HG02840 (cell line): Measurements from ENCODE around the gene GLIS2.
A peak's percentile ranks its signal among the peaks of the same experiment; 100 is the strongest.

Experiments used
- ATAC-seq: cut with Tn5 transposase; IDR thresholded peaks from one replicate; pipeline ENCODE4 v1.9.1; 2021; ENCODE audit warnings: mild to moderate bottlenecking, moderate library complexity, moderate number of reproducible peaks; ENCODE audit not compliant: unreplicated experiment, low FRiP score

GLIS2 gene

GRCh38 chr16:4347765-4348509 lies 32.1 kb downstream of the GLIS2 start:
- no peak for ATAC-seq

DNA sequence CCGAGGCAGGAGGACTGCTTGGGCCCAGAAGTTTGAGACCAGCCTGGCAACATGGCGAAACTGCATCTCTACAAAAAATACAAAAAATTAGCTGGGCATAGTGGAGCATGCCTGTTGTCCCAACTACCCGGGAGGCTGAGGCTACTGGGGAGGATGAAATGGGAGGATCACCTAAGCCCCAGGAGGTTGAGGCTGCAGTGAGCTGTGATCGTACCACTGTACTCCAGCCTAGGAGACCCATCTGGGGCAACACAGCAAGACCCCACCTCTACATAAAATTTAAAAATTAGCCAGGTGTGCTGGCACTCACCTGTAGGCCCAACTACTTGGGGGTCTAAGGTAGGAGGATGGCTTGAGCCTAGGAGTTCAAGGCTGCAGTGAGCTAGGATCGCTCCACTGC lies 33.5 kb downstream of the GLIS2 start:
- ATAC-seq, result no peak

- ATAC-seq, result peak; percentile 7
Observed at GRCh38 chr16:4350365-4350786, 34.5 kb downstream of the GLIS2 start.

DNA sequence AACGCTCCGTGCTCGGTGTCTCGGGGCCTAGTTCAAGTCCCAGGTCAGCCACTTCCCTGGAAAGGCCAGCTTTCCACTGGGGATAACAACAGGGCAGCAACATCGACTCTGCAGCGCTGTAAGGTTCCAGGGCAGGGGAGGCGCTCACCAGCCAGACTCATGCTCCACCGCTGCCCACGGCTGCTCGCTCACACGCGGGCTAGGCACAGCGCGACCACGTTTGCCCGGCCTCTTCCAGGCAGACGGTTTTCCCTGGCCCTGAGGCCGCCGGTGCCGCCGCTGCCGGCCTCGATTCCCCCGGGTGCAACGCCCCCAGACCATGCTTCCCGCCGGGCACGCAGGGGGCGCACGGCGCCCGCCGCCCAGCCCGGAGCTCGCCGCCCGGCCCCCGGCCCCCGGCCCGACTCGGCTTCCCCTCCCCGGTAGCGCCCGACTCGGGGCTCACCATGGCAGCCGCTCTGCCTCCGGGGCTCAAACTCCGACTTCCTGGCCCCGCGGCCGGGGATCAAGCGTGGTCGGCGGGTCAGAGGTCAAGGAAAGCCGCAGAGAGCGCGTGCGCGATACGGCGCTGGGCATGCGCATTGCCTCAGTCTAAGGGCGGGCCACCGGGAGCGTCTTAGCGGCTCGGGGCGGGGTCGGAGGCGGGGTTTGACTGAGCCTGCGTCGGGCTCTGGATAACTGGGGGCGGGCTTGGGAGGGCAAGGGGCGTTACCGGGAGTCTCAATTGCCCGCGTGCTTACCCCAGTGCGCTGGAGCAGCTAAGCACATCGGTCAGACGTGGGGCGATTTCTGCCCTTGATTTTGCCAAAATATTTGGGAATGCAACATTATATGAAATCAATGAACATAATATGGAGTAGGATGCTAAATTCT lies 35.2 kb downstream of the GLIS2 start, which contains the start of gene PAM16:
PAM16 (minus strand) TSS at position 535 of the 873 bp plus-strand sequence; CDS start at position 448, 87 bp downstream.
- ATAC-seq, result peak; percentile 90

GRCh38 chr16:4351880-4352279 lies 36.0 kb downstream of the GLIS2 start:
- no peak for ATAC-seq

DNA sequence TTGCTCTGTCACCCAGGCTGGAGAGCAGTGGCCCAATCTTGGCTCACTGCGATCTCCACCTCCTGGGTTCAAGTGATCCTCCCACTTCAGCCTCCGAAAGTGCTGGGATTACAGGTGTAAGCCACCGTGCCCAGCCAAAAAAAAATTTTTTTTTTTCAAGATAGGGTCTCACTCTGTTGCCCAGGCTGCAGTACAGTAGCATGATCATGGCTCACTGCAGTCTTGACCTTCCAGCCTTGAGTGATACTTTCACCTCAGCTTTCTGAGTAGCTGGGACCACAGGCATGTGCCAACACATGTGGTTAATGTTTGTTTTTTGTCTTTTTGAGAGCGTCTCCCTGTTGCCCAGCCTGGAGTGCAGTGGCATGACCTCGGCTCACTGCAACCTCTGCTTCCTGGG lies 37.0 kb downstream of the GLIS2 start:
- ATAC-seq, result no peak

DNA sequence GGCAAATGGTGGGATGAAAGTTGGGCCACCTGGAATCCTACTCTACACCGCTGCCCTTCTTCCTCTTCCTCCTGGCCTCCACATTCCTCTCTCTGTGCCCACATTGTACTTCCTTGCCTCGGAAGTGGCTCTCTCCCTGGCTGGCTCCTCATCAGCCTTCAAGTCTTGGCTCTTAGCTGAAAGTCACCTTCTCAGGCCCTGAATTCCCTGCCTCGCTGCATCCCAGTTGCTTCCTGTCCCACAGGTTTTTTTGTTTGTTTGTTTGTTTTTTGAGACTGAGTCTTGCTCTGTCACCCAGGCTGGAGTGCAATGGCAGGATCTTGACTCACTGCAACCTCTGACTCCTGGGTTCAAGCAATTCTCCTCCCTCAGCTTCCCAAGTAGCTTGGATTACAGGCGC lies 37.8 kb downstream of the GLIS2 start:
- ATAC-seq, result no peak

DNA sequence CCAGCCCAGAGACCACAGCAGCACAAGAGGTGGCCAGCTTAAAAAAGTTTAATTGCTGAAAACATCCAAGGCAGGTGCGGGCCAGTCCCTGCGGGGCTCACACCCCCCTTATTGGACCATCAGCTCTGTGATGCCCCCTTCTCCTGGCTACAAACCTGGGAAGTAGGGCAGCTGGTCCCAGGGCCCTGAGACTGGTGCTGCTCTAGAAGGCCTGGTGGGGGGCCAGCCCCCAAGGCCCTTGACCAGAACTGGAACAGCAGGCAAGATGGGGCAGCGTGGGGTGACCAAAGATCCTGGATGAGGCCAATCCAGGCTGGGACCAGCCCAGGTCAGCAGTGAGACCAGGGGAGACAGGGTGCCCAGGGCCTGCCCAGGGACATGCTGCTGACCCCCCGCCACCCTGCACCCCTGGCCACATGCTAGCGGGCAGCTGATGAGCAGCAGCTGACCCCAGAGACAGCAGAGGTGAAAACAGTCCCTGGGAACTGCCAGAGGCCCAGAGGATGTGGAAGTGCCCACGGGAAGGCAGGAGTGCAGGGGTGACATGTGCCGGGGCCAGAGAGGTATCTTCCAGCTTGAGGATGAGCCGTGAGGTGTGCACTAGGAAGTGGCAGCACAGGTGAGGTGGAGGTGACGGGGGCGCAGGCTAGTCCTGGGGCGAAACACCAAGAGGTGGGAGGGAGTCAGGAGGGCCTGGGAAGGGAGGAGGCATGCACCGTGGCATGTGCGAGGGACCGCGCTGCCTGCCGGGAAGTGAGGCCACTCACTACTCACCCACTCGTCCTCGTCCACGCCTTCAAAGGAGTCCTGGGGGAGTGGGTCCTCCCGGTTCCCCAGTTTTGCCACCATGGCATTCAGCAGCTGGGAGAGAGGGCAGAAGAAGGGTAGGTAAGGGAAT lies 38.9 kb downstream of the GLIS2 start:
- no peak for ATAC-seq

- ATAC-seq, result no peak
Observed at GRCh38 chr16:4356820-4357219, 41.0 kb downstream of the GLIS2 start.

GRCh38 chr16:4358236-4358635 lies 42.4 kb downstream of the GLIS2 start:
- ATAC-seq, result no peak

GRCh38 chr16:4358831-4359561 lies 43.1 kb downstream of the GLIS2 start:
- no peak for ATAC-seq

GRCh38 chr16:4359914-4360313 lies 44.0 kb downstream of the GLIS2 start:
- ATAC-seq, result no peak

GRCh38 chr16:4360538-4361021 lies 44.7 kb downstream of the GLIS2 start:
- ATAC-seq, result no peak

DNA sequence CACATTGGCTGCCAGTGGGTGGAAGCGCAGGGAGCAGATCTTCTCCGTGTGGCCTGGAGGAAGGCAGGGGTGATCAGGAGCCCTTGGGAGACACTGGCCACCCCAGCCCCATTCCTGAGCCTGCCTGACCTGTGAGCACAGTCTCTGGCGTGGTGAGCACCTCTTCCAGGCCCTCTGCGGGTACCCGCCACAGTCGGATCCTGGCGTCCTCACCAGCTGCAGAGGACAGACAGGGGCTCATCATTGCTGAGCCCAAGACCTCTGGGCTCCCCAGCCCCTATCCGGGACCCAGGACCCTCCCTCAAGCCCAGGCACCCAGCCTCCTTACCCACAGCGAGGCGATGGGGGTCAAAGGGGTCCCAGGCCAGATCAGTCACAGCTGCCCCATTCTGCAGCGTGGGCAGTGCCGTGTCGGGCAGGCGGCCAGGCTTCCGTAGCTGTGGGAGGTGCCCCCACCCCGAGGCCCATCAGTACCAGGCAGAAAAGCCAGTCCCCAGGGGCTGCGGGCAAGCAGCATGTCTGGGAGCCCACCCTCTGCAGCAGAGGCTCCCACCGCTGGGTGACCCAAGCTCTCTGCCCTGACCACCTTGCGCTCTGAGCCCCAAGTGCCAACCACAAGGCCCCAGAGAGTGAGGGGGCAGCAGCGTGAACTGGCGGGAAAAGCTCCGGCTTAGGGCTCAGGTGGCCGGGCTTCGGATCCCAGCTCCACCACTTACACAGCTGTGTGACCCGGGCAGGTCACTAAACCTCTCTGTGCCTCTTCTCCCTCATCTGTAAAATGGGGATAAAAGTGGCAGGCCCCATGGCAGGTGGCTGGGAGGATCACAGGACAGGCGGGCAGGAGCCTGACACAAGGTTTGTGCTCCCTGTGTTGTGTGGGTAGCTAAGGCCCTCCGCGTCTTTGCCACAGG lies 45.4 kb downstream of the GLIS2 start:
- no peak for ATAC-seq

- no peak for ATAC-seq
Observed at GRCh38 chr16:4361944-4362311, 46.1 kb downstream of the GLIS2 start.

DNA sequence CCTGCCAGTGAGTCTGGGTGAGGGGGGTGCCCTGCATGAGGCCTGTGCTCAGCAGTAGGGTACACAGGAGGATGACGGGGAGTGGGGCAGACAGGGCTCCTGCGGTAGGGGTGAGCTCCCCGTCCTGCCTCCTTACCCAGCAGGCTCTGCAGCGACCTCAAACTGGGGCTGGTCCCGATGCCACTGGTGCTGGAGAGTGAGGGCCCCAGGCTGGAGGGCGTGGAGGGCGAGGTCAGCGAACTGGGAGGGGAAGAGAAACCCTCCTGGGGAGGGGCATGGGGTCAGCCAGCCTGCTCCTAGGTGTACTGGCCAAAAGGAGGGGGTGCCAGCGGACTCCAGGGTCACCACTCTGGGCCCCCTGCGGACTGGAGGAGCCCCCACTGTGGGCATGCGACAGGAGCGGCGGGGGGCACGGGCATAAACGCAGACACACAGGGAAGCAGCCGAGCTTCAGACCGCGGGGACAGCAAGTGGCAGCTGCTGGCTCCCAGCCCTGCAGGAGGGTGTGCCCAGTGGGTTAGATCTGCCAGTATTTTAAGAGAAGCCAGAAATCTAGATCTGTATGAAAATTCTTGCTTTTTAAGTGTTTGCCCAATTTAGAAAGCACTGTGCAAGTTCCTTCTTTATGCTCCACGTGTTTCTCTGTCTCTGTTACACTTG lies 46.7 kb downstream of the GLIS2 start:
- no peak for ATAC-seq

DNA sequence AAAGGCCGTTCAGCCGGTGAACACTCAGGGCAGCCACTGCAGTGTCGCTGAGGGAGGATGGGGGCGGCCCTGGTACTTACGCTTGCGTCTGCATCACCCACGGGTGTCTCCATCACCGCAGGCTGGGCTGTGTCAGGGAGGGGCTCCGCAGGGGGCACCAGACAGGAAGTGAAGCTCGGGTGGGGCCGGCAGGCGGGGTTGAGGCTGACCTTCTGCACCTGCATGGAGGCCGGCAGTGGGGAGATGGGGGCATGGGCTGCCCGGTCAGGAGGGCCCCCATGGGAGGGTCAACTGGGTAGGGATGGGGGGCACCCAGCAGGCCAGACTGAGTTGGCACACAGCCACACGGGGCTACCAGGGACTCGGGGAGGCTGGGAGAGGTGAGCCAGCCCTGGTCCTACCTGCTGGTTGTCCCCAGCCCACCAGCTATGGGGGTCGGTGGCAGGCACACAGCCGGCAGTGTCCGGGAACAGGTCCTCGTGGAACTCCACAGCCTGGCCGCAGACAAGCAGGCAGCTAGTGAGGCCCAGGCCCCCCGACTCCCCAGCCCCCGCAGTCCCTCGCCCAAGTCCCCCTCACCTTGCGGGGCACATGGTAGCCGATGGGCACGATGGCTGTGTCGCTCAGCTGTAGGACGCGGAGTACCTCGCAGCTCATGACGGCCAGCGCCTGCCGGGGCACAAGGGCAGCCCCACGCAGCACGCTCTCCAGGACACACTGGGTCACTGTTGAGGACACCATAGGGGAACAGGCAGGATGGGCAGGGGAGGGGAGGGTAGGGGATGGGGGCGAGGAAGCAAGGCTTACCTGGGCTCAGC lies 48.5 kb downstream of the GLIS2 start:
- ATAC-seq, result no peak
